Adrenal gland (tissue), 5 donors: ENCODE data around the gene FAM240A.

Source experiments
- CTCF ChIP-seq, 6 experiments: fragments of 450-650 bp in 4 of 6; fragments of 200-600 bp in 2 of 6; sonication (generic) in 1 of 6; IDR thresholded peaks; 1 replicate in 5 of 6; 2 replicates in 1 of 6; pipeline versions ENCODE4 v1.5.1 to v1.8.0; 2016 to 2021; ENCODE audit warnings: antibody characterized with exemption in 6 of 6, mild to moderate bottlenecking in 2 of 6, moderate library complexity in 1 of 6
- POLR2A ChIP-seq, 2 donors: fragments of 450-650 bp; IDR thresholded peaks; one replicate each; pipeline ENCODE4 v1.6.1; 2017; ENCODE audit warnings: antibody characterized with exemption in 2 of 2, mild to moderate bottlenecking in 2 of 2, moderate library complexity in 1 of 2
- donor health status: DM: no; HTN: no; CAD: no.

- TF ChIP-seq CTCF (IDR thresholded peaks at IDR 0.05) (no peak), POLR2A (IDR thresholded peaks at IDR 0.05) (no peak)
These were observed 38.8 kb downstream of the FAM240A start for GRCh38 chr3:46651084-46651483.
